Retinal pigment epithelial cell (primary cell): ENCODE data around the gene TRAPPC11.

Experiments used
- DNase-seq: peaks from one replicate; pipeline ENCODE4 v3.0.0-alpha.2; 2010; ENCODE audit warnings: low read depth
- H3K4me3 ChIP-seq: 2 replicates; pipeline ENCODE4 v1.5.1; 2011; ENCODE audit warnings: mild to moderate bottlenecking, low read length, control low read depth, moderate library complexity
- CTCF ChIP-seq: conservative IDR thresholded peaks from 2 replicates; pipeline ENCODE4 v1.5.1; 2011; ENCODE audit warnings: low read depth, low read length, control low read depth, inconsistent platforms

TRAPPC11 gene

GRCh38 chr4:183670251-183670650, 11.2 kb downstream of the TRAPPC11 start:
- TF ChIP-seq CTCF, result no peak
- no peak overlapping the region for H3K4me3 ChIP-seq
- DNase-seq, result no peak

GRCh38 chr4:183670960-183671555, 12.0 kb downstream of the TRAPPC11 start:
- DNase-seq, result no peak
- no peak for TF ChIP-seq CTCF
- H3K4me3 ChIP-seq, result no peak overlapping the region

GRCh38 chr4:183674153-183674552, 15.1 kb downstream of the TRAPPC11 start:
- DNase-seq, result no peak
- TF ChIP-seq CTCF, result no peak
- no peak overlapping the region for H3K4me3 ChIP-seq

- no peak overlapping the region for H3K4me3 ChIP-seq
- DNase-seq, result no peak
- TF ChIP-seq CTCF, result no peak
These were observed 16.5 kb downstream of the TRAPPC11 start for GRCh38 chr4:183675625-183676024.

- no peak for TF ChIP-seq CTCF
- no peak for DNase-seq
- no peak overlapping the region for H3K4me3 ChIP-seq
These were observed 22.0 kb downstream of the TRAPPC11 start for GRCh38 chr4:183681119-183681518.

GRCh38 chr4:183686461-183686860, 27.4 kb downstream of the TRAPPC11 start:
- no peak overlapping the region for H3K4me3 ChIP-seq
- DNase-seq, result no peak
- TF ChIP-seq CTCF, result no peak

GRCh38 chr4:183688216-183688615, 29.1 kb downstream of the TRAPPC11 start:
- DNase-seq, result no peak

More at GRCh38 chr4:183688216-183688615, 29.1 kb downstream of the TRAPPC11 start:
- TF ChIP-seq CTCF, result no peak
- no peak overlapping the region for H3K4me3 ChIP-seq
